HG03457 (cell line): ENCODE results near the gene WDR27.
"Not testable (repeated sequence)": the region's sequence is repeated elsewhere in the genome, so short reads cannot be mapped to it uniquely, and the experiment has no call there.

Experiments used
- ATAC-seq: cut with Tn5 transposase; IDR thresholded peaks from one replicate; pipeline ENCODE4 v1.9.1; 2021; ENCODE audit warnings: moderate number of reproducible peaks; ENCODE audit not compliant: unreplicated experiment

WDR27 gene

GRCh38 chr6:169491482-169491881 lies 210.3 kb downstream of the WDR27 start:
- no peak for ATAC-seq

- no peak for ATAC-seq
These were observed 211.0 kb downstream of the WDR27 start for GRCh38 chr6:169490830-169491229.

- no peak for ATAC-seq
These were observed 211.6 kb downstream of the WDR27 start for GRCh38 chr6:169490246-169490641.

DNA sequence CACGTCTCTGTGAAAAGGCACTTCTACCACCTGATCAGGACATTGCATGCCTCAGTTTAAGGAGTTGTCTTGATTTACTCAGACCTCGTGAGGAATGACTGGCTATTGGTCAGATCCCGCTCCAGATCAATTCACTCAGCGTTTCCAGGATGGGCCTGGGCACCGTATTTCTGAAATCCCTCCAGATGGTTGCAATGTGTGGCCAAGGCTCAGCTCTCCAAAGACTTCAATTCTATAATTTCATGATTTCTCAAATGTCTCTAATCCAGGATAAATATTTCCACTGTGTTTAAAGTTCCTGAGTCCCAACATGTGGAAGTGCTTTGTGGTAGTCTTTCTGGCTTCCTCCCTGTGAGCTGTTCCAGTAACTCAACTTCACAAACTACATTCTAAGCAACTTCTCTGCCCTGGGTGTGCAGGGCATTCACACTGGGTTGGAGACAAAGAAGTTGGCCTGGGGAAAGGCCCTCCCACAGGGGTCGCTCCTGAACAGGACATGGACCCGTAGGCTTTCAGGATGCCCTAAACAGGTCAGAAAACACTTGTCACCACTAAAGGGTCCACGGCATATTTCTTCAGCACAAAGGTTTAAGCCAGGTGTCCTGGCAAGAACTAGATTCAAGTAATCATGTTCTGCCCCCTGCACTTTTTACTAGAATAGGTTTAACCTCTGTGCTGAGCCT lies 212.1 kb downstream of the WDR27 start:
- ATAC-seq: no peak

DNA sequence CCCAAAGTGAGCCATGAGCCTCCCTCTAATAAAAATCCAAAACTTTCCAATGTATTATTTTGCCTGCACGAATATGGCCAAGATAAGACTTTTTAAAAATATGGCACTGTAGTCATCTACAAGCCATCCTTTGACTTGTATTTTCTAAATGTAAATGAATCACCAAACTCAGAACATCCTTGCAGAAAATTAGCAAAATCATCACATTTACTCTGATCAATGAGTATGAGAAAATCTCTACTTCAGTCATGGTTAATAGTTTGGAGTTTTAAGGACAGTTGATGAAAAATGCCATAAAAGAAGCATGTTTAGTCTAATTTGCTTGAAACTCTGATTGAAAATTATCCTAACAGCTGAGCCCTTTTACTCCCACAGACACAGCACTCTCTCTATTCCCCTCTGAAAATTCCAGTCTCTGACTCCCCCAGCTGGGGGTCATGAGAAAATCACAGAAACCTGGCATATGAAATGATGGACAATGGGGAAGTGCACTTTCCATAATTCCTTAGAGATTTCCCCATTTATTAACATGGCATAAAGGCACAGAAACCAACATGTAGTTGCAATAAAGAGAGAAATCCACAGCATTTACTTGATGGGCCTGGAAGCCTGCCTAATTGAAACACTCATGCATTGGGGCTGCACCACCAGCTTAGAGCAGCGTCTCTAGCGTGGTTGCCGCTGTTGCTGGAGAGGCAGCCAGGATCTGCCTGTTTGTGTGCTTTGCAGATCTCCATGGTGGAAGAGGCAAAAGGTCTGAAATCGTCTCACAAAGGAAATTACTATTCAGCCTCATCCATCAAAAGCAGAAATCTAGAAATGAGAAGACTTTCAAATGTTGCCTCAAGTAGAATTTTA lies 214.0 kb downstream of the WDR27 start:
- no peak for ATAC-seq

DNA sequence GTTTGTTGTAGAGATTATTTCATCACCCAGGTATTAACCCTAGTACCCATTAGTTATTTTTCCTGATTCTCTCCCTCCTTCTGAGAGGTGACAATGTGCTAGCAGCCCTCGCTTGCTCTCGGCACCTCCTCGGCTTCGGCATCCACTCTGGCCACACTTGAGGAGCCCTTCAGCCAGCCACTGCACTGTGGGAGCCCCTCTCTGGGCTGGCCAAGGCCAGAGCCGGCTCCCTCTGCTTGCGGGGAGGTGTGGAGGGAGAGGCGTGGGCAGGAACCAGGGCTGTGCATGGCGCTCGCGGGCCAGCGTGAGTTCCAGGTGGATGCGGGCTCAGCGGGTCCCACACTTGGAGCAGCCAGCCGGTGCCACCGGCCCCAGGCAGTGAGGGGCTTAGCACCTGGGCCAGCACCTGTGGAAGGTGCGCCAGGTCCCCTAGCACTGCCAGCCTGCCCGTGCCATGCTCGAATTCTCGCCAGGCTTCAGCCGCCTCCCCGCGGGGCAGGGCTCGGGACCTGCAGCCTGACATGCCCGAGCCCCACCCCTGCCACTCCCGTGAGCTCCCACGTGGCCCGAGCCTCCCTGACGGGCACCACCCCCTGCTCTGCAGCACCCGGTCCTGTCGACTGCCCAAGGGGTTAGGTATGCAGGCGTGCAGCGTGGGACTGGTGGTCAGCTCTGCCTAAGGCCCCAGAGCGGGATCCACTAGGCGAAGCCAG lies 221.9 kb downstream of the WDR27 start:
- ATAC-seq: no peak

DNA sequence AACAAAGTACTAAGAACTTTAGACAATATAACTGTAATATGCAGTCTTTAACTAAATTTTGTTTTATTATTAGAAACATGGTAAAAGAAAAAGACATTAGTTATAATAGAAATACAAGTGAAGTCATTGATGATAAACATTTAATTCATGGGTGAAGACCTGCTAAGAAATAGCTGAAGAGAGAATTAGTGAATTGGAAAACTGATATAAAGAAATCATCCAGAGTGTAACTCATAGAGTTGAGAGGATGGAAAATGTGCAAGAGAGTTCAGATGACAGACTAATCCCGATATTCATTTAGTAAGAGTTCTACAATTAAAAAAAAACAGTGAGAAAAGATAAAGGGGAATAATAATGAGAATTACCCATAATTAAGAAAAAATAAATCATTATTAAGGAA lies 227.5 kb downstream of the WDR27 start:
- no peak for ATAC-seq

DNA sequence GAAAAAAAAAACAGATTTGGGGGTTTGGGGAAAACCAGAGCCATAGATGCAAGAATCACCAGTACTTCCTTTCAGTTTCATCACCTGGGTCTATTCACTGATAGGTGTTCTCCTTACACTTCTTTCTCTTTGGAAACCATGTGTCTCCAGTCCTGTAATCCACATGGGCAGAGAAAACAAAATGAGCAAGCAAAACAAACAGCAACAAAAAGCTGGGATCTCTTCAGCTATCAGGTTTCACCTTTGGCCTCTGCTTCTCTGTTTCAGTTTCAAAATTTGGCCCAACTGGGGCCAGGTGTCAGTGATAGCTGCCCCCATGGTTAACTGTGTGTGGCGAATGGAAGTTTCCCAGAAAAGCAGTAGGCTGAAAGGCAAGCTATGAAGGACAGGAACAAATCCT lies 228.2 kb downstream of the WDR27 start:
- peak; percentile 77 for ATAC-seq

- ATAC-seq: no peak
These were observed 228.9 kb downstream of the WDR27 start for GRCh38 chr6:169472786-169473416.

DNA sequence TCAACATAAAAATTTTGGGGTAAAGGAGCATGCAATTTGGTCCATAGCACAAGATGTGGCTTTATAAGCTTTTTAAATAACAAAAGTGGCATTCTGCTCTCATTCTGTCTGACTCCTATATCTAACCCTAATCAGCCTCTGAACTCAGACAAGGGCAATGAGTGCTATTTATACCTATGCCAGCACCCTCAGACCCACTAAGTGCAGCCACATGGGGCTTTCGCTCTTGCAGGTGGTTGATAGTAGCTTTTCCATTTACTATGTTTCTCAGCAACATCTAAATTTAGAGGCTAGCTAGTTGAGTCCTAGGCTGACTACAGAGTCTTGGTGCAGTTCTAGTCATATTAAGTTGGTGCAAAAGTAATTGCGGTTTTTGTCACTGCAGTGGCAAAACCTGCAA lies 231.0 kb downstream of the WDR27 start:
- no peak for ATAC-seq

- no peak for ATAC-seq
These were observed 232.8 kb downstream of the WDR27 start for GRCh38 chr6:169469028-169469427.

GRCh38 chr6:169467755-169468154 lies 234.1 kb downstream of the WDR27 start:
- ATAC-seq: not testable (repeated sequence)

DNA sequence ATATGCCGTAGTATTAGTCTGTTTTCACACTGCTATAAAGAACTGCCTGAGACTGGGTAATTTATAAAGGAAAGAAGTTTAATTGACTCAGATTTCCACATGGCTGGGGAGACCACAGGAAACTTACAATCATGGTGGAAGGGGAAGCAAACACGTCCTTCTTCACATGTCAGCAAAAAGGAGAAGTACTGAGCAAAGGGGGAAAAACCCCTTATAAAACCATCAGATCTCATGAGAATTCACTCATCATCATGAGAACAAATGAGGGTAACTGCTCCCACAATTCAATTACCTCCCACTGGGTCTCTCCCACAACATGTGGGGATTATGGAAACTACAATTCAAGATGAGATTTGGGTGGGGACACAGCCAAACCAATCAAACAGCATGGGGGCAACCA lies 235.6 kb downstream of the WDR27 start:
- not testable (repeated sequence) for ATAC-seq

DNA sequence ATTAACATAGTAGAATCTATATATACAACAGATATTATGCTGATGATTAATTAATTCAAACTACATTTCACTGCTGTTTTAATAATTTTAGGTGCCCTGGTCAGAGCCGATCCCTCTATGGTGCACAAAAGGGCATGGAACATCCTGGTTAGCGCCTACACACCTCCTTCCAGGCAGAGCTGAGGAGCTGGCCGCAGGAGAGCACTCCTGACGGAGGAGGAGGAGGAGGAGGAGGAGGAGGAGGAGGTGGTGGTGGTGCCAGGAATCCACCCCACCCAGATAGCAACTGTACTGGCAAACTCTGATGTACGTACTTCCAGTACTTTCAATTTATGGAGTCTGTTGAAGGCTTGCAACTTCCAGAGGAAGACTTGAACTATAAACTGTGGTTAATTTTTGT lies 244.1 kb downstream of the WDR27 start:
- no peak for ATAC-seq

DNA sequence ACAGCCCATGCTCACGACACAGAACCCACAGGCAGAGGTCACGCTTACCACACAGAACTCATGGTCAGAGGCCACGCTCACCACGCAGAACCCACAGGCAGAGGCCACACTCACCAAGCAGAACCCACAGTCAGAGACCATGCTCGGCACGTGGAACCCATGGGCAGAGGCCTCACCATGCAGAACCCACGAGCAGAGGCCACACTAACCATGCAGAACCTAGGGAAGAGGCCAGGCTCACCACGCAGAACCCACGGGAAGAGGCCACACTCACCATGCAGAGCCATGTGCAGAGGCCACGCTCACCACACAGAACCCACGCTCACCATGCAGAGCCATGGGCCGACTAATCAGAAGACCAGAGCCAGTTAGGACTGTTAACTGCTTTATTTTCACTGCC lies 245.0 kb downstream of the WDR27 start:
- ATAC-seq: no peak

GRCh38 chr6:169455470-169455869 lies 246.4 kb downstream of the WDR27 start:
- ATAC-seq: no peak

- no peak for ATAC-seq
These were observed 247.0 kb downstream of the WDR27 start for GRCh38 chr6:169454872-169455204.

- ATAC-seq: no peak
These were observed 247.5 kb downstream of the WDR27 start for GRCh38 chr6:169454204-169454871.

- ATAC-seq: no peak
These were observed 248.8 kb downstream of the WDR27 start for GRCh38 chr6:169452869-169453620.
